ENCODE measurements around the gene PANK1. TPM values are rescaled to one million over a fixed set of nuclear protein-coding genes. Genes with fewer than 3 reads are reported as not detected.
"Not testable (repeated sequence)": the region's sequence is repeated elsewhere in the genome, so short reads cannot be mapped to it uniquely, and the experiment has no call there.

PANK1 gene
- total and polyA plus RNA-seq, 2 donors (not counting 3 experiments of a cell fraction or from before 2014, with no cell fraction given), result 2.0 to 6.3 TPM

GRCh38 chr10:89547853-89548513 is 97.1 kb downstream of the PANK1 start:
- BruUV-seq (replicated peaks), result no TSS peak
- intact Hi-C loops (cut with micrococcal nuclease) (no loop called here), dilution Hi-C loops (cut with MboI; ENCODE audit: extremely low pct_ligation_motif_present, low sequenced_read_pairs) (no loop called here)
- Histone ChIP-seq H3K4me1 (ENCODE audit: control insufficient read depth, extremely low read depth, insufficient read depth, low read length) (peaks cover 2% of the 10 kb centered on the region), H3K9ac (replicated peaks; ENCODE audit: extremely low read depth, insufficient read depth, low read length) (no peak overlapping the region), H2AFZ (ENCODE audit: low read depth, low read length) (no peak overlapping the region), H3K36me3 (ENCODE audit: control insufficient read depth in 2 of 2, extremely low read depth in 1 of 2, insufficient read depth in 2 of 2, low read length in 2 of 2) (no peaks in the 10 kb centered on the region), H4K20me1 (replicated peaks; ENCODE audit: control insufficient read depth, extremely low read depth, insufficient read depth, low read length) (no peaks in the 10 kb centered on the region), H3K4me2 (ENCODE audit: insufficient read depth, low read length) (no peak overlapping the region), H3K27me3 (ENCODE audit: control insufficient read depth in 2 of 2, insufficient read depth in 2 of 2, low read length in 2 of 2) (no peaks in the 10 kb centered on the region), H3K9me3 (replicated peaks; ENCODE audit: control insufficient read depth, insufficient read depth, low read length) (no peaks in the 10 kb centered on the region), H3K9me1 (replicated peaks; ENCODE audit: control insufficient read depth, extremely low read depth, insufficient read depth, low read length) (no peaks in the 10 kb centered on the region), H3K27ac (ENCODE audit: insufficient read depth, low read depth, low read length) (no peak overlapping the region), H3K4me3 (replicated peaks in 1 of 3; ENCODE audit: insufficient read depth in 1 of 3, low read depth in 1 of 3, low read length in 3 of 3) (no peak overlapping the region), H3K79me2 (ENCODE audit: control insufficient read depth, insufficient read depth, low read length) (no peaks in the 10 kb centered on the region)
- DNase-seq (ENCODE audit: low read depth, low spot score) (no peak), FAIRE-seq (no peak)
- ChIA-PET CTCF (no interaction called here), POLR2A (no interaction called here)
- TF ChIP-seq CTCF (IDR thresholded peaks at IDR 0.05; ENCODE audit: extremely low read depth in 1 of 2, insufficient read depth in 1 of 2, low read depth in 1 of 2, low read length in 2 of 2) (no peak), JUN (IDR thresholded peaks at IDR 0.05; ENCODE audit: borderline replicate concordance, insufficient read depth, insufficient read length, low read depth) (no peak), EZH2 (IDR thresholded peaks at IDR 0.05; ENCODE audit: borderline replicate concordance, low read depth, low read length, severe bottlenecking) (no peak), MAX (IDR thresholded peaks at IDR 0.05; ENCODE audit: insufficient read depth, insufficient read length) (no peak)

- H3K9me3 ChIP-seq (replicated peaks; ENCODE audit: control insufficient read depth, insufficient read depth, low read length); POLR2A ChIA-PET; H3K36me3 ChIP-seq (ENCODE audit: control insufficient read depth in 2 of 2, extremely low read depth in 1 of 2, insufficient read depth in 2 of 2, low read length in 2 of 2); H3K27me3 ChIP-seq (ENCODE audit: control insufficient read depth in 2 of 2, insufficient read depth in 2 of 2, low read length in 2 of 2); BruUV-seq (replicated peaks); H4K20me1 ChIP-seq (replicated peaks; ENCODE audit: control insufficient read depth, extremely low read depth, insufficient read depth, low read length); CTCF ChIA-PET; dilution Hi-C loops (cut with MboI; ENCODE audit: extremely low pct_ligation_motif_present, low sequenced_read_pairs); H3K9ac ChIP-seq (replicated peaks; ENCODE audit: extremely low read depth, insufficient read depth, low read length); H3K4me3 ChIP-seq (replicated peaks in 1 of 3; ENCODE audit: insufficient read depth in 1 of 3, low read depth in 1 of 3, low read length in 3 of 3); H3K79me2 ChIP-seq (ENCODE audit: control insufficient read depth, insufficient read depth, low read length); H3K9me1 ChIP-seq (replicated peaks; ENCODE audit: control insufficient read depth, extremely low read depth, insufficient read depth, low read length); H3K27ac ChIP-seq (ENCODE audit: insufficient read depth, low read depth, low read length); H2AFZ ChIP-seq (ENCODE audit: low read depth, low read length); FAIRE-seq; H3K4me1 ChIP-seq (ENCODE audit: control insufficient read depth, extremely low read depth, insufficient read depth, low read length); intact Hi-C loops (cut with micrococcal nuclease); H3K4me2 ChIP-seq (ENCODE audit: insufficient read depth, low read length); DNase-seq (ENCODE audit: low read depth, low spot score): not testable (repeated sequence)
Observed at GRCh38 chr10:89546651-89547050, 98.4 kb downstream of the PANK1 start.

All from endothelial cell of umbilical vein (primary cell).